Osteocyte (in vitro differentiated cells): ENCODE results near the gene NGEF. TPM values are rescaled to one million over a fixed set of nuclear protein-coding genes. Genes with fewer than 3 reads are reported as not detected.

Experiments used
- DNase-seq: peaks from one replicate; pipeline ENCODE4 v3.0.0; 2021; ENCODE audit warnings: mixed read lengths; ENCODE audit not compliant: unreplicated experiment; ENCODE audit errors: extremely low spot score
- H3K27ac Mint-ChIP-seq: one replicate; pipeline ENCODE4 v1.8.0; 2021; ENCODE audit warnings: mild to moderate bottlenecking, mixed read lengths; ENCODE audit not compliant: unreplicated experiment
- H3K27me3 Mint-ChIP-seq: one replicate; pipeline ENCODE4 v1.8.0; 2021; ENCODE audit warnings: mixed read lengths; ENCODE audit not compliant: unreplicated experiment
- H3K36me3 Mint-ChIP-seq: one replicate; pipeline ENCODE4 v1.8.0; 2021; ENCODE audit warnings: mixed read lengths; ENCODE audit not compliant: unreplicated experiment
- H3K4me1 Mint-ChIP-seq: one replicate; pipeline ENCODE4 v1.8.0; 2021; ENCODE audit warnings: mixed read lengths; ENCODE audit not compliant: unreplicated experiment
- H3K4me3 Mint-ChIP-seq: one replicate; pipeline ENCODE4 v1.8.0; 2021; ENCODE audit warnings: mild to moderate bottlenecking, moderate library complexity, mixed read lengths; ENCODE audit not compliant: unreplicated experiment
- H3K9me3 Mint-ChIP-seq: one replicate; pipeline ENCODE4 v1.8.0; 2021; ENCODE audit warnings: mixed read lengths; ENCODE audit not compliant: unreplicated experiment
- total RNA-seq: library from RNA; stranded (reverse); gene quantifications from 2 replicates; pipeline ENCODE4 v1.2.1, GENCODE V29; 2021
- TF ChIP-seq, protein P1 (sequence below): fragments of 200-600 bp; sonication (generic); IDR thresholded peaks from 2 replicates; pipeline ENCODE4 v1.5.0; 2021; ENCODE audit warnings: antibody characterized with exemption, mild to moderate bottlenecking, moderate library complexity

The NGEF gene
- total RNA-seq, 1 donor from 2014 or later = 0.27 TPM

DNA sequence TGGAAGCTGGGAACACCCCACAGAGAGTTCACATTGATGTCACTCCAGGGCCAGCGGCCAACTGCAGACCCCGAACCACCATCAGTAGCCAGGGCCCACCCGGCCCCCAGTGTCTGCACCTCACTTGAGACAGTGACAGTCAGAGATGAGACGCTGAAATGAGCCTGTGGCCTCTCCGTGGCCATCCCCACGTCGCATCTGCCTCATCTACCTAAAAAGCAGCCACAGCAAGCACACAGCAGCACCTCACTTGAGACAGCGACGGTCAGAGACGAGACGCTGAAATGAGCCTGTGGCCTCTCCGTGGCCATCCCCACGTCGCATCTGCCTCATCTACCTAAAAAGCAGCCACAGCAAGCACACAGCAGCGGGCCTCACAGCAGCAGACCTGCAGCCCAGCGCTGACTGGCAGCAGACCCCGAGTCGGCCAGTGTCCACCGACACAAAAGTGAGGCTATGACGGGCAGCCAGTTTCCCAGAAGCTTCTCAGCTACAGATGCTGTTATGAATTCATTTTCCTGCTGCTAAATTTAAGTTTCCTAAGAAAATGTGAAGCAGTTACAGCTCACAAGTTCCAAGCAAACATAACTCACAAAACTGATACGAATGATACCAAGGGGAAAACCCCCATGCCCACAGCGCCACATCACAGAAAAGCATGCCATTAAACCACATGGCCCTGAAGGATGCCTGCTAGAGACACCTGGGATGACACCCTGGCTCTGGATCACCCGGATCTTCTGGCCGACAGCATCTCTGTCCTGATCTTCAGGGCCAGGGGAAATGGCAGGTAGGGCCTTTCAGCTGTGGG, 115.3 kb downstream of the NGEF start:
- no peaks in the 10 kb centered on the region for H3K9me3 Mint-ChIP-seq
- TF ChIP-seq, protein P1, sequence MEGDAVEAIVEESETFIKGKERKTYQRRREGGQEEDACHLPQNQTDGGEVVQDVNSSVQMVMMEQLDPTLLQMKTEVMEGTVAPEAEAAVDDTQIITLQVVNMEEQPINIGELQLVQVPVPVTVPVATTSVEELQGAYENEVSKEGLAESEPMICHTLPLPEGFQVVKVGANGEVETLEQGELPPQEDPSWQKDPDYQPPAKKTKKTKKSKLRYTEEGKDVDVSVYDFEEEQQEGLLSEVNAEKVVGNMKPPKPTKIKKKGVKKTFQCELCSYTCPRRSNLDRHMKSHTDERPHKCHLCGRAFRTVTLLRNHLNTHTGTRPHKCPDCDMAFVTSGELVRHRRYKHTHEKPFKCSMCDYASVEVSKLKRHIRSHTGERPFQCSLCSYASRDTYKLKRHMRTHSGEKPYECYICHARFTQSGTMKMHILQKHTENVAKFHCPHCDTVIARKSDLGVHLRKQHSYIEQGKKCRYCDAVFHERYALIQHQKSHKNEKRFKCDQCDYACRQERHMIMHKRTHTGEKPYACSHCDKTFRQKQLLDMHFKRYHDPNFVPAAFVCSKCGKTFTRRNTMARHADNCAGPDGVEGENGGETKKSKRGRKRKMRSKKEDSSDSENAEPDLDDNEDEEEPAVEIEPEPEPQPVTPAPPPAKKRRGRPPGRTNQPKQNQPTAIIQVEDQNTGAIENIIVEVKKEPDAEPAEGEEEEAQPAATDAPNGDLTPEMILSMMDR = no peak
- H3K36me3 Mint-ChIP-seq = no peaks in the 10 kb centered on the region
- peaks cover 10% of the 10 kb centered on the region for H3K4me1 Mint-ChIP-seq
- no peak for DNase-seq
- H3K27ac Mint-ChIP-seq = no peak overlapping the region
- no peak overlapping the region for H3K4me3 Mint-ChIP-seq
- no peaks in the 10 kb centered on the region for H3K27me3 Mint-ChIP-seq

DNA sequence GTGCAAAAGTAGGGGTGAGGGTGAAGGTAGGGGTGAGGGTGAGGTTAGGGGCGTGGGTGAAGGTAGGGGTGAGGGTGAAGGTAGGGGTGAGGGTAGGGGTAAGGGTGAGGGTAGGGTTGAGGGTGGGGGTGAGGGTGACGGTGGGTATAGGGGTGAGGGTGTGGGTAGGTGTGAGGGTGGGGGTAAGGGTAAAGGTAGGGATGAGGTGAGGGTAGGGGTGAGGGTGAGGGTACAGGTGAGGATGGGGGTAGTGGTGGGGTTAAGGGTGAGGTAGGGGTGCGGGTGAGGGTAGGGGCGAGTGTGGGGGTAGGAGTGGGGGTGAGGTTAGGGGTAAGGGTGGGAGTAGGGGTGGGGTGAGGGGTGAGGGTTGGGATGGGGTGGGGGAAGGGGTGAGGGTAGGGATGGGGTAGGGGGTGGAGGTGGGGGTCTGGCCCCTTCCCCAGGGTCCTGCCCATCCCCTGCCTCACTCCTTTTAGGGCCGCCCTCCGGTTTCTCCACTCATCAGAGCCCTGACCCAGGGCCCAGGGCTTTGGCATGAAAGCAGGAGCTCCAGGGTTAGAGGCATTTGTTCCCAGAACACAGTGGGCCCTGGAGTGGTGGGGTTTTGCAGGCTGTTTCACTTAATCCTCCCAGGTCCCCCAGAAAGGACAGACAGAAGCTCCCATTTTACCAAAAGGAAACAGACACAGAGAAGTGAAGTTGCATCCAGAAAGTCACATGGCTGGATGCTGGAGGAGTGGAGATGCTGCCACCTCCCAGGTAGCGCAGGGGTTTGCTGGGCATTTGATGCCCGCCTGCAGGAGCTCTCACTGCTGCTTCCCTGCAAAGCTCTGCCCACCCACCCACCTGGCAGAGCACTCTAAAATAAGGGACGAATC, 116.1 kb downstream of the NGEF start:
- no peak overlapping the region for H3K4me3 Mint-ChIP-seq
- H3K27me3 Mint-ChIP-seq = no peaks in the 10 kb centered on the region
- TF ChIP-seq, protein P1 = no peak
- H3K4me1 Mint-ChIP-seq = peaks cover 5% of the 10 kb centered on the region
- DNase-seq = peak; percentile 78
- no peak overlapping the region for H3K27ac Mint-ChIP-seq
- no peaks in the 10 kb centered on the region for H3K36me3 Mint-ChIP-seq
- no peaks in the 10 kb centered on the region for H3K9me3 Mint-ChIP-seq

- TF ChIP-seq, protein P1 = no peak
- Mint-ChIP-seq H3K27ac (no peak overlapping the region), H3K9me3 (no peaks in the 10 kb centered on the region), H3K27me3 (no peaks in the 10 kb centered on the region), H3K36me3 (no peaks in the 10 kb centered on the region), H3K4me3 (no peak overlapping the region), H3K4me1 (peaks cover 5% of the 10 kb centered on the region)
- no peak for DNase-seq
These were observed 116.9 kb downstream of the NGEF start for GRCh38 chr2:232896111-232896510.

GRCh38 chr2:232894746-232895145, 118.3 kb downstream of the NGEF start:
- peaks cover 10% of the 10 kb centered on the region for H3K4me1 Mint-ChIP-seq
- no peak overlapping the region for H3K4me3 Mint-ChIP-seq
- H3K27me3 Mint-ChIP-seq = no peaks in the 10 kb centered on the region
- H3K36me3 Mint-ChIP-seq = no peaks in the 10 kb centered on the region
- no peak overlapping the region for H3K27ac Mint-ChIP-seq
- TF ChIP-seq, protein P1 = no peak
- H3K9me3 Mint-ChIP-seq = no peaks in the 10 kb centered on the region
- peak; percentile 72 for DNase-seq

DNA sequence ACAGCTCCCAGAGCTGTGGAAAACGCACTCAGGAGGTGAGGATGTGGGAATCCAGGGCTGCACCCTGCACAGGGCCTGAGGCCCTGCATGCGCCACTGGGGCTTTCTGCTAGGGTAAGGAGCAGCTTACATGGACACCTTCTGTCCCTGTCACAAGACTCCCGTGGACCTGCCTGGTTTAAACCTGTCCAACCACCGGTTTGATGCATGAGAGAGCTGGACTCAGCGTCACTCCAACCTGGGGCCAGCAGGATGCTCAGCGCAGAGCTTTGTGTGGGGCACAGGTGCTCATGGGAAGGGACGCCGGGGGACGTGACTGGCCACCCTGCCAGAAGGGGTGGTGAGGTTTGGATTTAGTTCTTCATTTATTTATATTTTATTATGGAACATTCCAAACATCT, 118.8 kb downstream of the NGEF start:
- Mint-ChIP-seq H3K27ac (no peak overlapping the region), H3K9me3 (no peaks in the 10 kb centered on the region)

More for the DNA sequence above, 118.8 kb downstream of the NGEF start:
- Mint-ChIP-seq H3K4me3 (no peak overlapping the region), H3K27me3 (no peaks in the 10 kb centered on the region), H3K4me1 (peaks cover 10% of the 10 kb centered on the region), H3K36me3 (no peaks in the 10 kb centered on the region)
- peak; percentile 70 for DNase-seq
- TF ChIP-seq, protein P1 = no peak
